ENCODE measurements around the gene RAB1A.

The RAB1A gene

GRCh38 chr2:65075176-65075575, 54.7 kb downstream of the RAB1A start:
- no peak for TF ChIP-seq CTCF (IDR thresholded peaks at IDR 0.05; ENCODE audit: low read depth, low read length, missing control alignments)
- H3K4me3 ChIP-seq (ENCODE audit: low read depth, low read length): no peak overlapping the region
- no peak for DNase-seq (ENCODE audit: low read depth)

- no peak overlapping the region for H3K4me3 ChIP-seq (ENCODE audit: low read depth, low read length)
- DNase-seq (ENCODE audit: low read depth): no peak
- TF ChIP-seq CTCF (IDR thresholded peaks at IDR 0.05; ENCODE audit: low read depth, low read length, missing control alignments): no peak
Measured at GRCh38 chr2:65073879-65074565, 55.9 kb downstream of the RAB1A start.

- H3K4me3 ChIP-seq (ENCODE audit: low read depth, low read length): no peak overlapping the region
- no peak for TF ChIP-seq CTCF (IDR thresholded peaks at IDR 0.05; ENCODE audit: low read depth, low read length, missing control alignments)
- DNase-seq (ENCODE audit: low read depth): no peak
Measured at GRCh38 chr2:65072181-65072970, 57.5 kb downstream of the RAB1A start.

GRCh38 chr2:65071499-65072180, 58.3 kb downstream of the RAB1A start:
- peak; percentile 35 for TF ChIP-seq CTCF (IDR thresholded peaks at IDR 0.05; ENCODE audit: low read depth, low read length, missing control alignments)
- no peak overlapping the region for H3K4me3 ChIP-seq (ENCODE audit: low read depth, low read length)
- DNase-seq (ENCODE audit: low read depth): no peak

GRCh38 chr2:65070856-65071255, 59.0 kb downstream of the RAB1A start:
- no peak for DNase-seq (ENCODE audit: low read depth)
- no peak overlapping the region for H3K4me3 ChIP-seq (ENCODE audit: low read depth, low read length)
- TF ChIP-seq CTCF (IDR thresholded peaks at IDR 0.05; ENCODE audit: low read depth, low read length, missing control alignments): no peak

GRCh38 chr2:65070172-65070830, 59.6 kb downstream of the RAB1A start:
- DNase-seq (ENCODE audit: low read depth): no peak
- no peak for TF ChIP-seq CTCF (IDR thresholded peaks at IDR 0.05; ENCODE audit: low read depth, low read length, missing control alignments)
- no peak overlapping the region for H3K4me3 ChIP-seq (ENCODE audit: low read depth, low read length)

All from GM12864 (cell line).